ENCODE data around the gene G3BP2. TPM values are rescaled to one million over a fixed set of nuclear protein-coding genes. Genes with fewer than 3 reads are reported as not detected.

G3BP2 gene
- polyA plus RNA-seq, 1 donor from 2014 or later, result 332 TPM

GRCh38 chr4:75702919-75703411 is 29.8 kb upstream of the G3BP2 start:
- Histone ChIP-seq H2AFZ (ENCODE audit: low read depth, low read length) (no peak overlapping the region), H3K9me2 (ENCODE audit: insufficient read depth, low read length) (no peaks in the 10 kb centered on the region), H3K79me2 (replicated peaks; ENCODE audit: insufficient read depth, low read length) (no peaks in the 10 kb centered on the region), H3K4me2 (ENCODE audit: low read length) (no peak overlapping the region), H4K20me1 (ENCODE audit: insufficient read depth) (no peaks in the 10 kb centered on the region), H3K9me3 (ENCODE audit: low read length) (no peaks in the 10 kb centered on the region), H3K4me3 (ENCODE audit: low read length) (no peak overlapping the region), H3K9ac (ENCODE audit: low read length) (no peak overlapping the region), H3K27ac (ENCODE audit: low read length) (no peak overlapping the region), H3F3A (ENCODE audit: insufficient read depth, low read length, poor library complexity, severe bottlenecking) (no peaks in the 10 kb centered on the region), H3K36me3 (ENCODE audit: insufficient read depth, low read length) (no peaks in the 10 kb centered on the region), H3K27me3 (ENCODE audit: insufficient read depth, low read depth, low read length) (no peaks in the 10 kb centered on the region)
- TF ChIP-seq EZH2 (IDR thresholded peaks at IDR 0.05; ENCODE audit: borderline replicate concordance, insufficient read depth, low read length, poor library complexity, severe bottlenecking) (no peak), SMC3 (conservative IDR thresholded peaks at IDR 0.05; ENCODE audit: poor library complexity) (no peak), POLR2AphosphoS5 (IDR thresholded peaks at IDR 0.05) (no peak), REST (IDR thresholded peaks at IDR 0.05; ENCODE audit: borderline replicate concordance) (no peak), MXI1 (conservative IDR thresholded peaks at IDR 0.05; ENCODE audit: poor library complexity, severe bottlenecking) (no peak), RAD21 (conservative IDR thresholded peaks at IDR 0.05) (no peak), TAF1 (IDR thresholded peaks at IDR 0.05; ENCODE audit: low read depth) (no peak), EP300 (conservative IDR thresholded peaks at IDR 0.05; ENCODE audit: poor library complexity, severe bottlenecking) (no peak), CTCF (IDR thresholded peaks at IDR 0.05; ENCODE audit: poor library complexity, severe bottlenecking) (no peak)

GRCh38 chr4:75699299-75699698 is 26.1 kb upstream of the G3BP2 start:
- Histone ChIP-seq H3K9ac (ENCODE audit: low read length) (no peak overlapping the region), H3K9me2 (ENCODE audit: insufficient read depth, low read length) (no peaks in the 10 kb centered on the region), H3F3A (ENCODE audit: insufficient read depth, low read length, poor library complexity, severe bottlenecking) (no peaks in the 10 kb centered on the region), H3K27me3 (ENCODE audit: insufficient read depth, low read depth, low read length) (no peaks in the 10 kb centered on the region), H3K4me3 (ENCODE audit: low read length) (no peak overlapping the region), H3K36me3 (ENCODE audit: insufficient read depth, low read length) (no peaks in the 10 kb centered on the region), H3K27ac (ENCODE audit: low read length) (no peak overlapping the region), H3K9me3 (ENCODE audit: low read length) (no peaks in the 10 kb centered on the region), H3K79me2 (replicated peaks; ENCODE audit: insufficient read depth, low read length) (no peaks in the 10 kb centered on the region), H2AFZ (ENCODE audit: low read depth, low read length) (no peak overlapping the region), H3K4me2 (ENCODE audit: low read length) (no peak overlapping the region), H4K20me1 (ENCODE audit: insufficient read depth) (no peaks in the 10 kb centered on the region)
- TF ChIP-seq POLR2AphosphoS5 (IDR thresholded peaks at IDR 0.05) (no peak), SMC3 (conservative IDR thresholded peaks at IDR 0.05; ENCODE audit: poor library complexity) (no peak), TAF1 (IDR thresholded peaks at IDR 0.05; ENCODE audit: low read depth) (no peak), CTCF (IDR thresholded peaks at IDR 0.05; ENCODE audit: poor library complexity, severe bottlenecking) (no peak), EP300 (conservative IDR thresholded peaks at IDR 0.05; ENCODE audit: poor library complexity, severe bottlenecking) (no peak), RAD21 (conservative IDR thresholded peaks at IDR 0.05) (no peak), REST (IDR thresholded peaks at IDR 0.05; ENCODE audit: borderline replicate concordance) (no peak), EZH2 (IDR thresholded peaks at IDR 0.05; ENCODE audit: borderline replicate concordance, insufficient read depth, low read length, poor library complexity, severe bottlenecking) (no peak), MXI1 (conservative IDR thresholded peaks at IDR 0.05; ENCODE audit: poor library complexity, severe bottlenecking) (no peak)

Data from neural cell (in vitro differentiated cells).